ENCODE measurements around the gene HTR1D. TPM values are rescaled to one million over a fixed set of nuclear protein-coding genes. Genes with fewer than 3 reads are reported as not detected.
"Not testable (repeated sequence)": the region's sequence is repeated elsewhere in the genome, so short reads cannot be mapped to it uniquely, and the experiment has no call there.

Gene HTR1D, protein sequence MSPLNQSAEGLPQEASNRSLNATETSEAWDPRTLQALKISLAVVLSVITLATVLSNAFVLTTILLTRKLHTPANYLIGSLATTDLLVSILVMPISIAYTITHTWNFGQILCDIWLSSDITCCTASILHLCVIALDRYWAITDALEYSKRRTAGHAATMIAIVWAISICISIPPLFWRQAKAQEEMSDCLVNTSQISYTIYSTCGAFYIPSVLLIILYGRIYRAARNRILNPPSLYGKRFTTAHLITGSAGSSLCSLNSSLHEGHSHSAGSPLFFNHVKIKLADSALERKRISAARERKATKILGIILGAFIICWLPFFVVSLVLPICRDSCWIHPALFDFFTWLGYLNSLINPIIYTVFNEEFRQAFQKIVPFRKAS
- under 1 TPM; 0.17 to 0.33 (median 0.28) TPM for polyA plus RNA-seq (ENCODE audit: insufficient read length in 3 of 3)

DNA sequence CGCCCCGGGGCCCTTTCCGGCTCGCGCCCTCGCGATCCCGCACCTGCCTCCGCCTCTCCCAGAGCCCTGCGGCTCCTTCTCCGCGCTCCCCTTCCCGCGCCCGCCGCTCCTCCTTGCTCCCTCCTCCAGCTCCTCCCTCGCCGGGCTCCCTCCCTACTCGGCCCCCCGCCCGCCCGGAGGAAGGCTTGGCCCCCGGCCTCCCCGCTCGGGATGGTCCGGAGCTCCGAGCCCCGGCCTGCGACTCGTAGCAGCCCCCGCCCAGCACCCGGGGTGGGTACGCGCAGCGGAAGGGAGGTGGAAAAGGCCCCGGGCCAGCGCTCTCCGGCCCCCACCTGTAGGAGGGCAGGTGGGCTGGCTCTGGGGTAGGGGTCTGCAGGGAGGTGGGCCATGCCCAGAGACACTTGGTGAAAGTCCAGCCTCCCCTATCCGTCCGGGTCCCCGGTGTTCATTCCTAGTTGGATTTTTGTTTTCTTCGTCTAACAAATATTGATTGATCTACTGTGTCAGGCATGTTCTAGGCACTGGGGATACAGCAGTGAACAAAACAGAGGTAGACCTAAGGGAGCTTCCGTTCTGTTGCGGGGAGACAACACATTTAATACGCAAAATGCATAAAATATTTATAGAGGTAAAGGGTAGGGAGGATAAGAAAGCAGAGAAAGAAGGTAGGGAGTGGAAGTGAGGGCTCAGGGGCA lies at the start of gene HTR1D:
TSS of gene HTR1D (minus strand) at position 82 of the 695 bp plus-strand sequence. CDS start 23,283 bp downstream, outside the sequence.
- DNase-seq (ENCODE audit: low read depth in 3 of 3, low spot score in 2 of 3) = no peak

DNA sequence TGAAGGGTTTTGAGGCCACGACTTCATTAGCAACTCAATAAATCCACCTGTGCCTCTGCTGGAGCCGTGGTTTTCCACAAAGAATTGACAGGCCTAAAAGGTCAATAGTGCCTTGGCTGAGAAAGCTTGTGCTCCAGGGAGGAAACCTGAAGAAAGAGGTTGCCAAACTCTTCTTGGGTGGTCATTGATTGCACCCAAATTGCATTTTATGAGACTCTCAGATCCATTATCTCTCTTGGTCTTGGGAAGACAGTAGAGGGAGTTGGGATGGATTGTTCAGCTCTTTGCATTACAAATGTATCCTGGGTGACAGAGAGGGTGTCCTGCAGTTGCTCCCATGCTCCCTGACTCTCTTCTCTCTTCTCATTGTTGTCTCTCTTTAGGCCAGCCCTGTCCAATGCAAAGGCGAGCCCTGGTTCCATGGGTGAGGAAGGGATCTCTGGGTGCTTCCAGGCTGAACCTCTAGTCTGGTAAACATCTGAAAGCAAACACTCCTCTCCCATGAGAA lies 46.1 kb upstream of the HTR1D start:
- no peak for DNase-seq (ENCODE audit: low read depth in 3 of 3, low spot score in 2 of 3)

DNA sequence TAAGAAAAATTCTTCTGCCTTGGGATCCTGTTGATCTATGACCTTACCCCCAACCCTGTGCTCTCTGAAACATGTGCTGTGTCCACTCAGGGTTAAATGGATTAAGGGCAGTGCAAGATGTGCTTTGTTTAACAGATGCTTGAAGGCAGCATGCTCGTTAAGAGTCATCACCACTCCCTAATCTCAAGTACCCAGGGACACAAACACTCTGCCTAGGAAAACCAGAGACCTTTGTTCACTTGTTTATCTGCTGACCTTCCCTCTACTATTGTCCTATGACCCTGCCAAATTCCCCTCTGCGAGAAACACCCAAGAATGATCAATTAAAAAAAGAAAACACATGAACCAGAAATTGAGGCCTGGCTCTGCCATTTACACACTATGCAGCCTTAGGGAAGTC lies 40.8 kb upstream of the HTR1D start:
- not testable (repeated sequence) for DNase-seq (ENCODE audit: low read depth in 3 of 3, low spot score in 2 of 3)

- not testable (repeated sequence) for DNase-seq (ENCODE audit: low read depth in 3 of 3, low spot score in 2 of 3)
Measured at GRCh38 chr1:23257371-23257770, 40.1 kb upstream of the HTR1D start.

GRCh38 chr1:23254584-23254983 lies 37.3 kb upstream of the HTR1D start:
- DNase-seq (ENCODE audit: low read depth in 3 of 3, low spot score in 2 of 3) = no peak

DNA sequence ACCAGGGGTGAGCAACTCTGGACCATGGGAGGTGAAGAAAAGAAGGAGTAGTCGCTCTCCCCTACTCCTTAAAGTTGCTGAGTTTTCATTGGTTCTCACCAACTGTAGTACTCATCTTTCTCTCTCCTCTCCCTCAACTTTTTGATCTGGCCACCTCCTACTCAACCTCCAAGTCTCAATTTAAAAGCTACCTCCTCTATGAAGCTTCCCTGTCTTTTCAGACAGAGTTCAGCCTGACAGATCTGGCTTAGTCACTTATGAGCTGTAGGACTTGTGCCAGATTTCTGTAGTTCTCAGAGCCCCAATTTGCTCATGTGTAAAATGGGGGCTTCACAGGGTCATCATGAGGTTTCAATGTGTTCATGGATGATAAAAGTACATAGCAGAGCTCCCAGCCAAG lies 34.5 kb upstream of the HTR1D start:
- no peak for DNase-seq (ENCODE audit: low read depth in 3 of 3, low spot score in 2 of 3)

GRCh38 chr1:23249787-23250454 lies 32.6 kb upstream of the HTR1D start:
- DNase-seq (ENCODE audit: low read depth in 3 of 3, low spot score in 2 of 3) = peak; percentile 1 to 21 (median 19)

GRCh38 chr1:23247276-23247675 lies 30.0 kb upstream of the HTR1D start:
- no peak for DNase-seq (ENCODE audit: low read depth in 3 of 3, low spot score in 2 of 3)

GRCh38 chr1:23246274-23246673 lies 29.0 kb upstream of the HTR1D start:
- DNase-seq (ENCODE audit: low read depth in 3 of 3, low spot score in 2 of 3) = no peak

GRCh38 chr1:23244256-23244761 lies 27.0 kb upstream of the HTR1D start:
- no peak for DNase-seq (ENCODE audit: low read depth in 3 of 3, low spot score in 2 of 3)

DNA sequence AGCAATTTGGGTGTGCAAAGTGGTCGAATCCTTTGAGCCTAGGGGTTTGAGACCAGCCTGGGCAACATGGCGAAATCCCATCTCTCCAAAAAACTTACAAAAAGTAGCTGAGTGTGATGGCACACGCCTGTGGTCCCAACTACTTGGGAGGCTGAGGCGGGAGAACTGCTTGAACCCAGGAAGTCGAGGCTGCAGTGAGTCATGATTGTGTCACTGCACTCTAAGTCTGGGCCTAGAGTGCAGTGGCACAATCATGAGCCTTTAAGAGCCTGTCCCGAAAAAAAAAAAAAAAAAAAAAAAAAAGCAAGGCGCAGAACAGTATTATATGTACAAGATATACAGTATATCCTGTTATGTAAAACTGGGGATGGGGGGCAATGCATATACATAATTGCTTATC lies 25.1 kb upstream of the HTR1D start:
- no peak for DNase-seq (ENCODE audit: low read depth in 3 of 3, low spot score in 2 of 3)

DNA sequence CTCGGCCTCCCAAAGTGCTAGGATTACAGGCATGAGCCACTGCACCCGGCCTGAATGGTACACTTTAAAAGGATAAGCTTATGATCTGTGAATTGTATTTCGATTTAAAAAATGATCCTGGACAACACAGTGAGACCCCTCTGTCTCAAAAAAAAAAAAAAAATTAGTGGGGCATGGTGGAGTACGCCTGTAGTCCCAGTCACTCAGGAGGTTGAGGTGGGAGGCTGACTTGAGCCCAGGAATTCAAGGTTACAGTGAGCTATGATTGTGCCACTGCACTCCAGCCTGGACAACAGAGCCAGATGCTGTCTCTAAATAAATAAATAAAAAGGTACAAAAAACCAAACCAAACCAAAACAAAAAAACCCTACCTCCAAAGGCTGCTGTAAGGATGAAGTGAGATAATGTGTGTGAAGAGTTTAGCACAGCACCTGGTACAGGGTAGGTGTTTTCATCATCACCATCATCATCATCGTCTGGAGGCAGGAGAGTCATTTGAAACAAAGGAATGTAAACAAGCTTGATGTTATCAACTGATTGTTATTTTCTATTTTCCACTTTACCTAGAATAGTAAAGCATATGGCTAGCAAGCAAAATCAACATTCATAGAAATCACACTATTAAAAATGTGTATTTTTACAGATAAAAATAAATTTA lies 22.5 kb upstream of the HTR1D start:
- no peak for DNase-seq (ENCODE audit: low read depth in 3 of 3, low spot score in 2 of 3)

DNA sequence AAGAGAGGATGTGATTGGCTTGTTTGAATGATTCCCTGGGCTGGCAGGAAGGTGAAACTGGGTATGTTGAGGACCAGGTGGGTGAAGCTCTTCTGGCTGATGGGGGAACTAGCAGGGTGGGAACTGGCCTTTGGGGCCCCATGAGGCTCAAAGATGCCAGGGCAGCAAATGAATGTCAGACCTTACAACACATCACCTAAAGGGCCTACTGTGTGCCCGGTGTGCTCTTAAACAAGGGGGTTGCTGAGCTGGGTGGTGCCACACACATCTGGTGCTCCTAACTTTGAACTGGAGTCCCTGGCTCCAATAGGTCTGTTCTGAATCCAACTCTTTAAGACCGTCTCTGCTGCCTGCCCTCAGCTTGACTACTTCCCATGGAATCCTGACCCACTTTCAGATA lies 21.3 kb upstream of the HTR1D start:
- DNase-seq (ENCODE audit: low read depth in 3 of 3, low spot score in 2 of 3) = no peak

GRCh38 chr1:23237508-23237907 lies 20.2 kb upstream of the HTR1D start:
- DNase-seq (ENCODE audit: low read depth in 3 of 3, low spot score in 2 of 3) = no peak

DNA sequence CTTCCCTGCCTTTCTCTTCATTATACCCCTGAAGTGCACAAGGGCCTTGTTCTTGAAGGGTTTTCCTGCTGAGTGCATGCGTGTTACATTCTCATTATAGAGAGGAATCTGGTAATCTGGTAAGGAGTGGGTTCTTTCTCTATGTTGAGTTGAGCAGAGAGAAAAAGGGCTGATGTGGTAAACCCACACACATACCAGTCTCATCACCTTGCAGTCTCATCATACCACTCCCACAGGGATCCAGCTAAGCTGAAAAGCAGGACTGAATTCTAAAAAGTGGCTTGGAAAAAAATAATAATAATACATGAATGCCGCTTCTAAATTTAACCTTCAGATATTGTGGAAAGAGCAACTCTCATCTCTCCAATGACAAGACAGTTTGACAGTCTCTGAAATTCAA lies 10.5 kb upstream of the HTR1D start:
- no peak for DNase-seq (ENCODE audit: low read depth in 3 of 3, low spot score in 2 of 3)

GRCh38 chr1:23224739-23225648 lies 7.7 kb upstream of the HTR1D start:
- no peak for DNase-seq (ENCODE audit: low read depth in 3 of 3, low spot score in 2 of 3)

DNA sequence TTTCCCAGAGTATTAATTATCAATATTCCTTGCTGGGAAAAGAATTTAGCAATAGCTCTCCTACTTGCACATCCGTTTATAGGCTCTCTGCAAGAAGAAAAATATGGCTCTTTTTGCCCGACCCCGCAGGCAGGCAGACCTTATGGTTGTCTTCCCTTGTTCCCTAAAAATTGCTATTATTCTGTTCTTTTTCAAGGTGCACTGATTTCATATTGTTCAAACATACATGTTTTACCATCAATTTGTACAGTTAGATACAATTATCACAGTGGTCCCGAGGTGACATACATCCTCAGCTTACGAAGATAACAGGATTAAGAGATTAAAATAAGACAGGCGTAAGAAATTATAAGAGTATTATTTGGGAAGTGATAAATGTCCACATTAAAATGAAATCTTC lies 6.7 kb upstream of the HTR1D start:
- DNase-seq (ENCODE audit: low read depth in 3 of 3, low spot score in 2 of 3) = not testable (repeated sequence)

- DNase-seq (ENCODE audit: low read depth in 3 of 3, low spot score in 2 of 3) = not testable (repeated sequence)
Measured at GRCh38 chr1:23223490-23223951, 6.2 kb upstream of the HTR1D start.

DNA sequence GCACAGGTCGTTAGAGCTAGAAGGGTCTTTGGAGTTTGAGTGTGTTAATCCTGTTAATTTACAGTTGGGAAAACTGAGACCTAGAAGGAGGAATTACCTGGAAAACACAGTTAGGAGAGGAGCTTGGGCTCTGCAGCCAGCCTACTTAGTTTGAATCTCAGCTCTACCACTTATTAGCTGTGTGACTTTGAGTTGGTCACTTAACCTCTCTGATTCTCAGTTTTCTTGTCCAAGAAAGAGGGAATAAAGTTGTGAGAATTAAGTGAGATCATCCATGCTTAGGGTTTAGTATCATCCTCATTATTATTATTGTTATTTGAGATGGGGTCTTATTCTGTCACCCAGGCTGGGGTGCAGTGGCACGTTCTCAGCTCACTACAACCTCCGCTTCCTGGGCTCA lies 5.4 kb upstream of the HTR1D start:
- DNase-seq (ENCODE audit: low read depth in 3 of 3, low spot score in 2 of 3) = no peak

Data from right renal cortex interstitium (tissue), 3 donors.